Measurements from ENCODE around the gene ATG4D.

GRCh38 chr19:10567656-10568055, 24.0 kb downstream of the ATG4D start:
- no peak for TF ChIP-seq TCF12 (IDR thresholded peaks at IDR 0.05; ENCODE audit: low read depth)
- no peak for TF ChIP-seq FOXM1 (IDR thresholded peaks at IDR 0.05; ENCODE audit: borderline replicate concordance, low read depth)
- no peak for TF ChIP-seq EP300 (IDR thresholded peaks at IDR 0.05; ENCODE audit: borderline replicate concordance)
- no peak for TF ChIP-seq EGR1 (IDR thresholded peaks at IDR 0.05)
- no peak for TF ChIP-seq USF1 (IDR thresholded peaks at IDR 0.05)
- no peak for TF ChIP-seq REST (IDR thresholded peaks at IDR 0.05; ENCODE audit: low read depth)
- TF ChIP-seq TEAD4 (IDR thresholded peaks at IDR 0.05) = no peak

Data from Ishikawa (cell line).